ENCODE results near the gene LAMTOR1. TPM values are rescaled to one million over a fixed set of nuclear protein-coding genes. Genes with fewer than 3 reads are reported as not detected.

The LAMTOR1 gene
- total RNA-seq, 1 donor from 2014 or later, result 81.7 TPM

Other genes starting within 250 kb of the LAMTOR1 start
- not detected for gene DEFB131B, start 224.8 kb downstream of the LAMTOR1 start, total RNA-seq
- 11.6 TPM for gene XNDC1N, start 174.7 kb downstream of the LAMTOR1 start, total RNA-seq
- 38.7 TPM for gene RNF121, start 174.3 kb downstream of the LAMTOR1 start, total RNA-seq
- 10.6 TPM for gene IL18BP, start 104.4 kb downstream of the LAMTOR1 start, total RNA-seq
- 261 TPM for gene NUMA1, start 22.8 kb downstream of the LAMTOR1 start, total RNA-seq
- 12.9 TPM for gene LRRC51, start 22.4 kb downstream of the LAMTOR1 start, total RNA-seq
- gene TOMT, start 2.6 kb upstream of the LAMTOR1 start, total RNA-seq, result not detected
- gene ANAPC15, start 9.4 kb upstream of the LAMTOR1 start, total RNA-seq, result 33.3 TPM
- 0.26 TPM for gene FOLR3, start 32.4 kb upstream of the LAMTOR1 start, total RNA-seq
- 7.0 TPM for gene FOLR1, start 88.8 kb upstream of the LAMTOR1 start, total RNA-seq
- gene FOLR2, start 113.5 kb upstream of the LAMTOR1 start, total RNA-seq, result 18.9 TPM
- 225 TPM for gene INPPL1, start 121.5 kb upstream of the LAMTOR1 start, total RNA-seq
- gene PHOX2A, start 140.9 kb upstream of the LAMTOR1 start, total RNA-seq, result 0.14 TPM